A673 (cell line): ENCODE results near the gene PASK. TPM values are rescaled to one million over a fixed set of nuclear protein-coding genes. Genes with fewer than 3 reads are reported as not detected.

Experiments
- BruUV-seq: library from RNA; stranded (reverse); fragments of 400-500 nt; replicated peaks from 2 replicates; lab custom pipeline; 2021; lab: Mats Ljungman, UMichigan
- CTCF ChIA-PET: fragments of 300-600 bp; sonication (Branson Sonifier 250); formaldehyde crosslinking; loops from one replicate; lab custom pipeline; 2022; ENCODE audit warnings: antibody characterized with exemption; lab: Charles Lee
- POLR2A ChIA-PET: fragments of 300-600 bp; sonication (Branson Sonifier 250); formaldehyde crosslinking; loops from one replicate; lab custom pipeline; 2022; ENCODE audit warnings: antibody characterized with exemption; ENCODE audit not compliant: low non-redundant PET; lab: Charles Lee
- DNase-seq: peaks from one replicate; pipeline ENCODE4 v3.0.0-alpha.2; 2015; ENCODE audit warnings: low spot score
- H3K27ac ChIP-seq: fragments of 200-600 bp; sonication (generic); 2 replicates; pipeline ENCODE4 v1.5.1; 2016; ENCODE audit warnings: mixed run types, low read depth, mild to moderate bottlenecking, mixed read lengths, antibody characterized with exemption, low read length; ENCODE audit not compliant: poor library complexity, severe bottlenecking
- H3K27me3 ChIP-seq: fragments of 200-600 bp; sonication (generic); replicated peaks from 2 replicates; pipeline ENCODE4 v1.6.1; 2017; ENCODE audit warnings: mixed run types, low read depth, mild to moderate bottlenecking, mixed read lengths, antibody characterized with exemption, low read length; ENCODE audit not compliant: insufficient read depth, poor library complexity
- H3K36me3 ChIP-seq: fragments of 200-600 bp; sonication (generic); 2 replicates; pipeline ENCODE4 v1.6.1; 2016; ENCODE audit warnings: mixed run types, mild to moderate bottlenecking, mixed read lengths, antibody characterized with exemption, low read length; ENCODE audit not compliant: insufficient read depth, poor library complexity, severe bottlenecking
- H3K4me1 ChIP-seq: fragments of 200-600 bp; sonication (generic); 2 replicates; pipeline ENCODE4 v1.6.1; 2017; ENCODE audit warnings: mixed run types, mild to moderate bottlenecking, mixed read lengths, antibody characterized with exemption, low read length; ENCODE audit not compliant: insufficient read depth, poor library complexity, severe bottlenecking
- H3K4me3 ChIP-seq: fragments of 200-600 bp; sonication (generic); 2 replicates; pipeline ENCODE4 v1.5.1; 2016; ENCODE audit warnings: low read depth, mixed run types, mild to moderate bottlenecking, mixed read lengths, low read length; ENCODE audit not compliant: poor library complexity, severe bottlenecking
- H3K9me3 ChIP-seq: fragments of 200-600 bp; sonication (generic); 2 replicates; pipeline ENCODE4 v1.6.1; 2016; ENCODE audit warnings: mixed run types, low read depth, mild to moderate bottlenecking, mixed read lengths, antibody characterized with exemption, low read length; ENCODE audit not compliant: poor library complexity, severe bottlenecking
- CTCF ChIP-seq: fragments of 300-800, 200-600 bp; sonication (generic); conservative IDR thresholded peaks from 2 replicates; pipeline ENCODE4 v1.5.1; 2017; ENCODE audit warnings: low read depth, mild to moderate bottlenecking, antibody characterized with exemption, low read length, moderate library complexity, mixed read lengths
- EZH2 ChIP-seq: fragments of 200-600 bp; sonication (generic); IDR thresholded peaks from 2 replicates; pipeline ENCODE4 v1.6.1; 2017; ENCODE audit warnings: borderline replicate concordance, low read depth, mild to moderate bottlenecking, mixed read lengths, antibody characterized with exemption, low read length; ENCODE audit not compliant: poor library complexity, severe bottlenecking
- intact Hi-C: fragments of 100-400 bp; cut with micrococcal nuclease; formaldehyde crosslinking; loops from one replicate; pipeline ENCODE4 v1.10.0; 2022; ENCODE audit not compliant: unreplicated experiment
- total RNA-seq: library from RNA; stranded (reverse); gene quantifications from 2 replicates; pipeline ENCODE4 v1.2.3, GENCODE V29; 2021

Gene PASK
- total RNA-seq, 1 experiment from 2014 or later, result 59.4 TPM

- DNase-seq, result no peak
- H3K27ac ChIP-seq, result no peak overlapping the region
- ChIA-PET POLR2A (no interaction called here), CTCF (no interaction called here)
- no peaks in the 10 kb centered on the region for H3K9me3 ChIP-seq
- H3K4me3 ChIP-seq, result no peak overlapping the region
- peaks cover 16% of the 10 kb centered on the region for H3K36me3 ChIP-seq
- no peak for TF ChIP-seq EZH2
- TF ChIP-seq CTCF, result no peak
- BruUV-seq, result no TSS peak
- no peaks in the 10 kb centered on the region for H3K4me1 ChIP-seq
- intact Hi-C loops, result no loop called here
- H3K27me3 ChIP-seq, result no peaks in the 10 kb centered on the region
Observed at GRCh38 chr2:241121008-241121407, 28.3 kb downstream of the PASK start.

GRCh38 chr2:241120440-241120839 is 28.8 kb downstream of the PASK start:
- ChIA-PET POLR2A (no interaction called here), CTCF (no interaction called here)
- Histone ChIP-seq H3K4me1 (no peaks in the 10 kb centered on the region), H3K27ac (no peak overlapping the region), H3K4me3 (no peak overlapping the region), H3K27me3 (no peaks in the 10 kb centered on the region), H3K36me3 (peaks cover 16% of the 10 kb centered on the region), H3K9me3 (no peaks in the 10 kb centered on the region)
- no TSS peak for BruUV-seq
- no peak for TF ChIP-seq EZH2
- no peak for TF ChIP-seq CTCF
- DNase-seq, result no peak
- intact Hi-C loops, result no loop called here

GRCh38 chr2:241118737-241119505 is 30.4 kb downstream of the PASK start:
- Histone ChIP-seq H3K27ac (no peak overlapping the region), H3K9me3 (no peaks in the 10 kb centered on the region), H3K4me1 (no peaks in the 10 kb centered on the region), H3K27me3 (no peaks in the 10 kb centered on the region), H3K4me3 (no peak overlapping the region), H3K36me3 (peaks cover 19% of the 10 kb centered on the region)
- intact Hi-C loops, result no loop called here
- no peak for DNase-seq
- ChIA-PET CTCF (no interaction called here), POLR2A (no interaction called here)
- BruUV-seq, result no TSS peak
- TF ChIP-seq CTCF, result no peak
- no peak for TF ChIP-seq EZH2
